MV-4-11 (cell line): ENCODE measurements around the gene NOXO1.
"Not testable (repeated sequence)": the region's sequence is repeated elsewhere in the genome, so short reads cannot be mapped to it uniquely, and the experiment has no call there.

Source experiments
- DNase-seq: peaks from one replicate; lab custom pipeline; 2025; lab: John Stamatoyannopoulos, UW

The NOXO1 gene

DNA sequence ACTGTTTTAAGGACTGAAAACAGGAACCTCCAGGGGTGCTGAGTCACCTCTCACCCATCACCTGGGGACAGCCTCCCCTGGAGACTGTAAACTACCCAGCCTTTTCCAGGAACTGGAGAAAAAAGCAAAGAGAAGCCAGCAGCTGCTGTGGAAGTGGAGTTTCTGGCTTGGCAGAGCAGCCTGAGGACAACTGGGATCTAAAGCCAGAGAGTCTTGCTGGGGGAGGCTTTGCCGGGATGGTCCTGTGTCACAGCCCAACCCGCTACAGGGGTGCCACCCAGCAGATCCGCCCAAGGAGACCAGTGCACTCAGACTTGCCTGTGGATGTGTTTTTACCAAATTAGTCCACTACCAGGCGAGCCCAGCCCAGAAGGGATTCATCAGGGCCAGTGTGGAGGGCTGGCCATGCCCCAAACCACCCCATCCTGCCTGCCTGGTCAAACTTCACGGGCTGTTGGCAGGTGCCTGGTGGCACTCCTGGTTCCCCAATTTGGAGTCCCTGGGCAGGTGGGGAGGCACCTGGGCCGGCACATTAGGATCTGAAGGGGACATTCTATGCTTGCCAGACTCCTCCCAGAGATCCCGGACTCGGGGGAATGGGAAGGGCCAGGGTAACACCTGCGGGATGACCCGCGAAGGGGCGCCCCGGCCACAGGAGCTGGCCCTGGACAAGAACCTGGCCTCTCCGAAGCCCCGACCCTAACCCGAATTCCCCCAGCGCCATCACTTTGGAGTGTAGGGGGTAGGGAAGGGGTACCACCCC is 39.0 kb downstream of the NOXO1 start:
- peak; percentile 85 for DNase-seq

DNA sequence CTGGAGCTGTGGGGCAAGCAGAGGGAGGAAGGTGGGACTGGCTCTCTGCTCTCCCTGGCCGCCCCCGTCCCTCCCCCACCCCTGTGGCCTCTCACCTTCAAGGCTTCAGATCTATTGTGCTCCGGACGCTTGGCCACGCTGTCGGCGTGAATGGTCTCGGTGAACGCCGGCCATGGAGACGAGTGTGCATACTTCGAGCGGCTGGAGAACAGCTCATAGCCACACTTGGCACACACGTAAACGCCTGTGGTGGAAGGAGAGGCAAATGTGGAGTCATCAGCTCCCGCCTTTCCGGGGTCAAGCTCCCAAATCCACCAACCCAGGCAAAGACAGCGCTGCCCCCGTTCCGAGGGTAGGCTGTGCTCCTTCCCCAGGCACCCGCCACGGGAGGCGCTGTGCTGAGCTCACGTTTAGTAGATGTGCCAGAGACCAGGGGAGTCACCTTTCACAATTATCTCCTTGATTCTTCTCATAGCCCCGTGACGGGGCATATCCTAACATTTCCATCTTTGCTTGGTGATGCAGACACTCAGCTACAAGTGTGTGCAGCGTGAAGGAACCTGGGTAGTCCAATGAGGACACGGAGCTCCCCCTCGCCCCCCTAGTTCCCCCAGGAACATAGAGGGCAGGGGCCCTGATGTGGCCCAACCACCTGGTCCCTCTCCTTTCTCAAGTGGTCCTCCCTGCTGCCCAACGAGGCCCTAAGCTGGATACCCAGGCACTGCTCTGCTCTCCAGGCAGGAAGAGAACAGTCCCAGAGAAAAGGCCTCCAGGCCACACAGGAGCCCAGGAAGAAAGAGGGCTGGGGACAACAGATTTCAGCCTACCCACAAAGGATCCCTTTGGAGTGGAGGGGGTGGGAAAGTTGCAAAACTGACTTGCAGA is 39.9 kb downstream of the NOXO1 start:
- no peak for DNase-seq

DNA sequence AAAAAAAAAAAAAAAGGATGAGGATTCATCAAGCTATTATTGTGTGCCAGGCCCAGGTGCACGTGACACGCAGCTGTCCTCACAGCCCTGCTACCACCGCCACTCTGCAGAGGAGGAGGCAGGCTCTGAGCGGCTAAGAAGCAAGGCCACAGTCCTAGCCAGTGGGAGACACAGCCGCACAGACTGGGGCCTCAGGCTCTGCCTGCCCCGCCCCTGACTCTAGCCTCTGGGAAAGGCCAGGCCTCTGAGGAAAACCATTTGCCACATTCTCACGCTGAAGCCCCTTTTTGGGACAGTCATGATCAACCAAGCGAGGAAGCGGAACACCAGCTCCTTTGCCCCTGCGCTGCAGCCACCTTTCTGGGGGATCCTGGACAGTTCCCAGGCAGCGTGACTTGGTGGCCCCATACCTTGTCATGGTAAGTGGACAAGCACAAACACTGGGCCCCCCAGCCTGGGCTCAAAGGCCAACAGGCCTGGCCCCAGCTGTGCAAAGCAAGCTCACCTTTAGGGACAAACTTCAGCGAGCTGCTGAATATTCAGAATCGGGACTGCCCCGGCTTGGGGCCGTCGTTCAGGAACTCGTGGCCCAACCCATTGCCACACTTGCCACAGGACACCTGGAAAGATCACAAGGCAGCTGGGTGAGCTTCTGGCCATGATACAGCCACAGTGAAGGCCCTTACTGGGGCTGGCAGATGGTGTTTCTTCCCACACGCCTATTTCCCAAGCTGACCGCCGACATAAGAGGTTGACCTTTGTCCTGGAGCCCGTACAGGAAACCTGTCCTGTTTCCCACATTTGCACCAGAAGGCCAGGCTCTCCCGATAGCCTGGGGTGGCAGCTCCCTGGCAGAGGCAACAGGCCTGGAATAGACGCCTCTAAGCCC is 40.8 kb downstream of the NOXO1 start:
- no peak for DNase-seq

DNA sequence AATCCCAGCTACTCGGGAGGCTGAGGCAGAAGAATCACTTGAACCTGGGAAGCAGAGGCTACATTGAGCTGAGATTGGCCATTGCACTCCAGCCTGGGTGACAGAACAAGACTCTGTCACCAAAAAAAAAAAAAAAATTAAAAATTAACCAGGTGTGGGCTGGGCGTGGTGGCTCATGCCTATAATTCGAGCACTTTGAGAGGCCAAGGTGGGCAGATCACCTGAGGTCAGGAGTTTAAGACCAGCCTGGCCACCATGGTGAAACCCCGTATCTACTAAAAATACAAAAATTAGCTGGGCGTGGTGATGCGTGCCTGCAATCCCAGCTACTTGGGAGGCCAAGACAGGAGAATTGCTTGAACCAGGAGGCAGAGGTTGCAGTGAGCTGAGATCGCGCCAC is 41.4 kb downstream of the NOXO1 start:
- not testable (repeated sequence) for DNase-seq

DNA sequence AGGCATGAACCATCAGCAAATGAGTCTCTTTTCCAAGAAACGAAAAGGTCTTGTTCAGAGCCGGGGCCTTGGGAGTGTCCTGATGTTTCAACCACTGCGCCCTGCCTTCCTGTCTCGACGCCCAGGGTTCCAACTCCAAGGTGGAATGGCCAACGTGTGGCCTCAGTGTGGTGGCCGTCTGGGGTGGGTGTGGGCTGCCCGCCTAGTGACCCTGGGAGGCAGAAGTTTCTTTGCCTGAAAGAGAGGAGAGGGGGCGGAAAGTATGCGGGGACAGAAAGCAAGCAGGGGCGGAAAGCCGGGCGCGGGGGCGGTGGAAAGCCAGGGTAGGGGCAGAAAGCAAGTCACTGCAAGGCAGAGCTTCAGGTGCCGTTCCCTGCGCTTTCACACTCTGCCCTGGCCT is 42.4 kb downstream of the NOXO1 start:
- DNase-seq = no peak

DNA sequence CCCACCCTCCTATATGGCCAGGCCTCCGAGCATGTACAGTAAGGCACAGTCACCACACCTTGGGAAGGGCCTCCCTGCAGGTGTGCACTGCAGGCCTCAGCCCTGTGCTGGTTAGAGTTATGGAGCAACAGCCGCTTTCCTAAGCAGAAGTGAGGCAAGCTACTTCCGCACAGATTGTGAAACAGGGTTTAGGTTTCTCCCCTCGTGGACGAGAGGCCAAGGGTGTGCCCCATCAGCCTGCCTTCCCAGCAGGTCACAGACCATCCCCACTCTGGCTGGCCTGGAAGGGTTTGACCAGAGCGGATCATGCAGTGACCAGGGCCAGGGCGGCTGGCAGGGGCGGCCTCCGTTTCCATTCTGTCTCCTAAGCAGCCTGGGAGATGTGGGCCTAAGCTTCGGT is 43.0 kb downstream of the NOXO1 start:
- DNase-seq = peak; percentile 87

GRCh38 chr16:1936945-1937479 is 44.3 kb downstream of the NOXO1 start:
- DNase-seq = no peak

GRCh38 chr16:1933097-1933661 is 48.1 kb downstream of the NOXO1 start:
- no peak for DNase-seq

DNA sequence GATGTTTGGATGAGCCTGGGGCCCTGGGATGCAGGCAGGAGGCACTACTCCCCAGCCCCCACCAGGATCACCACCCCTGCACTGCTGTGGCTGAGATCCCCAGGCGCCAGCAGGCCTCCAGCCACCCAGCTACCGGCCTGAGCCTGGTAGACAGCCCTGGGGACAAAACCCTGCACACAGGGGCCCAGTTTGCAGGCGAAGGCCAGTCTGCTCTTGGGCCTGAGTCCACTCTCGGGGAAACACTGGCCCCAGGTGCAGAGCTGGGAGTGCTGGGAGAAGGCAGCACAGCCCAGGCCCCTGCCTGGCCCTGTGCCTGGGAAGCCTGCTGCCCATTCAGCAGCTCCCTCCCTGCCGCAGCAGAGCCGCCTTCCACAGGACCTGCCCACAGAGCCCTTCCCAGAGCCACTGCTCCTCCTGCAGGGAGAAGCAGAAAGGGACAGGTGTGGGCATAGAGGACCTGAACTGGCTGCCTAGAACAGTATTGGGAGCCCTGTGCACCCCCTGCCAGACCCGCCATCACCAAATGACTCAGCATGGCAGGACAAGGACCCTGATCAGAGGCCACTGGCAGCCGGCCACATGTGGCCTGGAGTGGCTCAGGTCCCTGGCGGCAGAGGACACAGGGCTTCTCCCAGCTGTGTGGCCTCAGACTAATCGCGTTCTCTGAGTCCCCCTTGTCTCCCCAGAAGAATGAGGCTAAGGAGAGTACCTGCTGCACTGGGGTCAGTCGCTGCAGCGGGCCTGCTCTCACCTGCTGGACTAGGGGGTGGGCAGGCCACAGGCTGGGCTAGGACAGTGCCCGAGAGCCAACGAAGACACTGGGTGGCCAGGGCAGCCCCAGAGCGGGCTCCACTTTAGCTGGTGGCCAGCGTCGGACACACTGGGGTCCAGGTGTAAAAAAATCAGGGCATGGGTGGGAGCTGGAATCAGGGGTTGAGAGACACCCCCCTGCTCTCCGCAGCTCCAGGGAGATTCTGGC is 48.9 kb downstream of the NOXO1 start:
- peak; percentile 11 for DNase-seq

DNA sequence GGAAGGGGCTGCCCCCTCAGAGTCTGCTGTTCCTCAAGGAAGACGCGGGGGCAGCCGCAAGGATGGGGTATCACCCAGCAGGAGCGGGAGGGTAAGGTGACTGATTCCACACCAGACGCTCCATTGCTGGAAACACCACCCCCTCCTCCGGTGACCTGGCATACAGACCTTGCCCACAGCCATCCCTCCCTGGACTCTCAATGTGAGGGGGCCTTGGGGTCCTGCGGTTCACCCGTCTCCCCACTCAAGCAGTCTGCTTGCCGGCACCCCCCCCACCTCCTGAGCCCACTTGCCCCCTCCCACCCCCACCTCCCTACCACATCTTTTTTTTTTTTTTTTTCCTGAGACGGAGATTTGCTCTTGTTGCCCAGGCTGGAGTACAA is 50.9 kb downstream of the NOXO1 start:
- DNase-seq = no peak

DNA sequence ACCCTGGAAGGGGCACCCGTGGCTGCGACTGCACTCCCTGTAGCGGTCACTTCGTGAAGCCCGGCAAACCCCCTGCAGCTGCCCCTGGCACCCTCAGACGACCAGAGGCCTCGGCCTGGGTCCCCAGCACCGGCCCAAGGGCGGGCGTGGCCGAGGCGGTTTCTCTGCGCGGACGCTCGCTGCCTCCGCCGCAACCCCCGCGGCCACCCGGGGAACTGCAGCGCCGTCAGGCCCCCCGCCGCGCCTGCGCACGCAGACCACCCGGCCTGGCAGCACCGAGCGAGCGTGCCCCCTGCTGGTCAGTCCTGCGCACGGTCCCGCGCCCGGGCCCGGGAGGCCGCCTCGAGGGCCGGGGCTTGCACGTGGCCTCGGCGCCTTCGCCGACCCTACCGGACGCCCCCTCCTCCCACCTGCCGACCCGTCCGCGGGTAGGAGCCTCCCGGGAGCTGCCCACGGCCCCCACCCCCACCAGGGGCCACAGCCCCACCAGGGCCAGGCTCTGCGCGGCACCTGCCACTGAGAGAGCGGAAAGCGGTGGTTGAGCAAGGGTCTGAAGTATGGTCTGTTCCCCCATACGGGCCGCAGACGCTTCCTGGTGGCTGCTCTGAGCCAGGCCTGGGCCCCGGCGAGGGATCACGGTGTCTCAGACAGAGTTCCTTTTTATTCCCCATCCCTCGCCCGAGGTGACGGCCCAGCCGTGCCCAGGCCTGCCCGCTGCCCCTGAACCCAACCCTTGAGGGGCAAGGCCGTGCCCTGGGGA is 51.5 kb downstream of the NOXO1 start:
- peak; percentile 70 for DNase-seq

- DNase-seq = no peak
These were observed 52.2 kb downstream of the NOXO1 start for GRCh38 chr16:1929105-1929504.
